ENCODE results near the gene PCSK7. TPM values are rescaled to one million over a fixed set of nuclear protein-coding genes. Genes with fewer than 3 reads are reported as not detected.
A peak's percentile ranks its signal among the peaks of the same experiment; 100 is the strongest.

PCSK7 gene
- total RNA-seq, 1 experiment from 2014 or later = 12.6 TPM

DNA sequence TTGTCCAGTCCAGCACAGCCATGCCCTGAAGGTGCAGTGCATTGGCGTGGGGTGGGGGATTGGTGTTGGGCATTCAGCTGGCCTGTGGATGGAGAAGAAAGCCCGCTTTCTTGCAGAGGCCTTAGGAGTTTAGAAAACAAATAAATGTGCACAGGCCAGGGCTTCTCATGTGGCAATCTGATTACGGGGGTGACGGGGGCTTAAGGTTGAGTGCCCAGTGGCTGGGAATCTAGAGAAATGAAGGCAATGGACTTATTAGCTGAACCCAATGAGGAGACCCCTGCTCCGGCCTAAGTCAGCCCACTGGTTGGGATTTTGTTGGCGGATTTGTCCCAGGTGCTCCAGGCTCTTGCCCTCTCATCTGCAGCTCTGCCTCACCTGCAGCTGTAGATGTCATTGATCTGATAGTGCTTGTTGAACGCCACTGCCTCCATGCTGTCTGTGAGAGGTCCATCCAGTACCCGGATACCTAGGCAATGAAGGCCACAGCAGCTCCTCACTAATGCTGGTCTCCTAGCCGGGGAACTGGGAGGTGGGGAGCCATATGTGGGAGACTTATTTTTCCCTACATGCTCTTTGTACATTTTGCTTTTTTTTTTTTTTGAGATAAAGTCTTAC, 6.2 kb downstream of the PCSK7 start:
- Histone ChIP-seq H3K9me3 (replicated peaks) (no peaks in the 10 kb centered on the region), H3K4me1 (peaks cover 21% of the 10 kb centered on the region), H3K27me3 (no peaks in the 10 kb centered on the region), H3K36me3 (no peaks in the 10 kb centered on the region), H3K27ac (no peak overlapping the region), H3K4me3 (no peak overlapping the region)
- DNase-seq = no peak

DNA sequence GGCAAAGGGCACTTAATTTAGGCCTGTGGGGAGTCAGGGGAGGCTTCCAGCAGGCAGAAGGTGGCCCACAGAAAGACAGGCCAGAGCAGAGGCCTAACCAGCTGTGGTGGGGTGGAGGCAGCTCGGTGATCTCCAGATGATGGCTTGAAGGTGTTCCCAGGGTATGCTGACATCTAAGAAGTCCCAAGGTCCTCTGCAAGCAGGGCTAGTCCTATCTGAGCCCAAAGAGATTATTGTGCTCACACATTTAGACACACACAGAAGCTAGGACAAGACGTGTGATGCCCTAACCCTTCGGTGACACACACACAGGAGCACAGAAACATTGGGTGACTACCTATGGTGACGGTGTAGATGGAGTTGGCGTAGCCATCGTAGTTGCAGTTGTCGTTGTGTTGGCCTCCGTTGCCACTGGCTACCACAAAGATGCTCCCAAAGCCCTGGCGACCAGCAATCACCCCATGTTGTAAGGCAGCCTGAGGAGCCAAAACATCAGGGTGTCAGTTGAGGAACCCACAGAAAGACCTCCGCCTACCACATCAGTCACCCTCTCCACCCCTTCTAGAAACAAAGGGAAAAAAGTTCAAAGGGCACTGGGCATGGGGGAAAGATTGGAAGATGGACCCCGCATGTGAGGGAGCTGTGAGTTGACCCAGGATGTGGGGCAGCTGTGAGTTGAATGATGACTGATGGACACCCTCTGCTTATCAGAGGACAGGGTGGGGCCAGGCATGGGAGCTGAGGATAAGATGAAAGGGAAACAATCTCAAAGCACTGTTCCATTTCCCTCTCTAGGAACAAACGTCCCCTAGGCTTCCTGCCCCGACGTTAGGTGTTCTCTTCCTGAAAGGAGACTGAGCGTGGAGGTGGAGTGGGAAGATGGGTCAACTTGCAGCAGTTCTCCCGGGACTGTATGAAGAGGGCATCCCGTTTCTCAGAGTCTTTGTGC, 7.9 kb downstream of the PCSK7 start:
- H3K27me3 ChIP-seq = no peaks in the 10 kb centered on the region
- H3K9me3 ChIP-seq (replicated peaks) = no peaks in the 10 kb centered on the region
- H3K4me3 ChIP-seq = no peak overlapping the region
- H3K27ac ChIP-seq = no peak overlapping the region
- no peaks in the 10 kb centered on the region for H3K36me3 ChIP-seq
- peaks cover 22% of the 10 kb centered on the region for H3K4me1 ChIP-seq
- no peak for DNase-seq

DNA sequence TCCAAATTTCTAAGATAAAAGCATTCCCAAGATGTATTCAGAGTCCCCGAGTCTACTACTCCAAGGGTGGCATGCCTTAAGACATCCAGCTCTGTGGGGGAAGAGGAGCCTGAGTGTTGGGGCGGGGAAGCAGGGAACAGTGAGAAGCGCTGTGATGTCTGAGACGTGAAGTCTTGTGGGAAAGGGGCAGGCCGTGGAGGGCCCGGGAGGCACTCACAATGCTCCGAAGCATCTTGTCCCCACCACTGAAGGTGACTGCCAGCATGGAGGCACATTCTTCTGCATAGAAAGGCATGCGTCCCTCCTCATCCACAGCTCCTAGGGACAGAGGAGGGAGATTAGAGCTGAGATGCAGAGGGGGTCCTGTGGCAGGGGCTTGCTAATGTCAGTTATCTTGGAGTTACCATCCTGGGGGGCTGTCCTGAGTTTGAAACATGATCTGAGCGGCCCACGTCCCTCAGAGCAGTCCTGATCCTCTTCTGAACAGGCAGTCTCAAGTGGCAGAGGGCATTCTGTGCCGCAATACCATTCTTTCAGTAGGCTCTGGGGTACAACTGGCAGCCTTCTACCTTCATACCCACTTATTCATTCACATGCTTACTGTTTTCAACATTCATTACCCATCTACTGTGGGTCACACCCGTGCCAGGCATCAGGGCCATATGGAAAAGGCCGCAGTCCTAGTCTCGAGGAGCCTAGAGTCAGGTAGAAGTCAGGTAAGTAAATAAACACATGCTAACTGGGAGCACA, 8.7 kb downstream of the PCSK7 start:
- H3K4me1 ChIP-seq = peaks cover 22% of the 10 kb centered on the region
- no peak overlapping the region for H3K27ac ChIP-seq
- DNase-seq = no peak
- H3K4me3 ChIP-seq = no peak overlapping the region
- no peaks in the 10 kb centered on the region for H3K9me3 ChIP-seq (replicated peaks)
- no peaks in the 10 kb centered on the region for H3K36me3 ChIP-seq
- no peaks in the 10 kb centered on the region for H3K27me3 ChIP-seq

DNA sequence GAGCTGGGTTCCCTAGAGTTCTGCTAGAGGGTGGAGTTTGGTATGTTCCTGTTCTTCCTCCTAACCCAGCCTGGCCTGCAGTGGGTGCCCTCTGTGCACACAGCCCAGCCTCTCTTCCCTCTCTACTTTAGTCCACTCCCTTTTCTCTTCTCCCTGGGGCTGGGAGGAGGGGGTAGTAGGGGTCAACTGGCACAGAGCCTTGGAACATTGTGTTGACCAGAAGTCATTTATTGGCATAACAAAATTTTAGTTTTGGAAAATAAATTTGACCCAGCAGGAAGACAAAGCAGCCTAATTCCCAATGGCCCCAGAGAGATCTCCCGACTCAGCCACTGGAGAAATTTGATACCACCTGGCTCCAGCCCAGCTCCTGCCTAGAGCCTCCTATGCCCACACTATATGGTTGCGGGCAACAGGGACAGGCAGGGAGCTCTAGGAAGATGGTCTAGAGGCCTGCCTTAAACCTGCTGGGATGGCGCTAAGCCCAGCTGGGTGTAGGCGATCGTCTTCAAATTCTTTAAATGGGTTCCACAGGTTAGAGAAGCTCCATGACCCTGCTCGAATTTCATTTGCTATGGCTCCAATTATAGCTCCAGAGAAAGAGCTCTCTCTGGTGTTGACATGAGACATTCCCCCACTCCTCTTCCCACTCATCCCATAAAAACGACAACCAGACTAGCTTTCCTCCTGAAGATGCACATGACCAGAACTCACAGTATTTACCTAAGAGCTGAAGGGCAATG, 9.9 kb downstream of the PCSK7 start:
- peak; percentile 79 to 84 for DNase-seq
- Histone ChIP-seq H3K27me3 (no peaks in the 10 kb centered on the region), H3K27ac (peak overlapping the region; percentile 52), H3K4me3 (no peak overlapping the region), H3K4me1 (peaks cover 22% of the 10 kb centered on the region), H3K9me3 (replicated peaks) (no peaks in the 10 kb centered on the region), H3K36me3 (no peaks in the 10 kb centered on the region)

DNA sequence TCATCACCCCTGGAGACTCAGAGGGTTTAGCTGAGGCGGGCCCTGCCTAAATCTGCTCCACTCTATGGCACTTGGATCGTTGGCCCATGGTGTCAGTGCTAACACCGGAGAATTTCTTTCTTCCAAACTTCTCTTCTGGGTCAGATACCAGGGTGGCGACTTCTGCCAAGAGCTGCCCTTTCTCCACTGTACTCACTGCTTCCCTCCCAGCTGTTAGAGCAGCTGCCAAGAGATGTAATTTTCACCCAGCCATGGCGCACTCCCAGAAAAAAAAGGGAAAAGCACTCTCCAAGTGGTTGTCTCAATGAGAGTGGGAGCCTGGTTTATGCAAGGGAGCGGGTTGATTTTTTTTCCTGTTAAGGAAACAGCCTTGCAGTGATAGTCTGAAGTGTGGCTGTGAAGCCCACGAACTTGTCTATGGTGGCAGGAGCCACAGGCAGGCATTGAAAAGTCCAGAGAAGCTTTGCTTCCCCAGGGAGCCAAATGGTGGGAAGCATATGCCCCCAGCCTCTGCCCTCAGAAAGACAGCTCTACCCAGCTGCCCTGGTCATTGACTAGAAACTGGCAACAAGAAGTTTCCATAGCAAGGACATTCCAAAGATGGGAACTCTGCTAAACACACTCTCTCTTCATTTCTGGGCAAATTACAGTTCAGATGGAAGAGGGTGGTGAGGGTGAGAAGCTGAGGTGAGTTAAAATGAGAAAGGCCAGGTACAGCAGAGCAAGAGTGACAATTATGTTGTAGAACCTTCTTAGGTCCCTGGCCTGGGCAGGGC, 10.7 kb downstream of the PCSK7 start:
- Histone ChIP-seq H3K27ac (peak overlapping the region; percentile 52), H3K9me3 (replicated peaks) (no peaks in the 10 kb centered on the region), H3K4me1 (peaks cover 22% of the 10 kb centered on the region), H3K27me3 (no peaks in the 10 kb centered on the region), H3K36me3 (no peaks in the 10 kb centered on the region), H3K4me3 (no peak overlapping the region)
- DNase-seq = peak; percentile 47 to 62

DNA sequence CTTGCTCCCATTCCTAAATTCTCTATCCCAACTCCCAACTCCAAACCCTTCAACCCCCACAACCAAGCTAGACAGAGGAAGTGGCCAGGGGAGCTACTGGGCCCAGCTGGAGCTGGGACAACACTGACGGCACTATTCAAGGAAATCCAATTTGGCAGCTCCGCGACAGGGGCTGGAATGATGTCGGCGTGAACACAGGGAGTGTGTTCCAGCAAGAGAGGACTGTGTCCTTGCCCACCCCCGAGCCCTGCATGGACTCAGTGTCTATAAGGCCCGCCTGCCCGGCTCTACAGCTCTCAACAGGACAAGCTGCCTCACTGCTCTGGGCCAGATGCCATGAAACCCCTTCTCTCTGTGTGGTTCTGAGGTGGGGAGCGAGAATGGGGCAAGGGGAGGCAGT, 11.3 kb downstream of the PCSK7 start:
- no peak for DNase-seq
- H3K36me3 ChIP-seq = no peaks in the 10 kb centered on the region
- no peaks in the 10 kb centered on the region for H3K27me3 ChIP-seq
- H3K4me3 ChIP-seq = no peak overlapping the region
- peaks cover 22% of the 10 kb centered on the region for H3K4me1 ChIP-seq
- peak overlapping the region; percentile 52 for H3K27ac ChIP-seq
- no peaks in the 10 kb centered on the region for H3K9me3 ChIP-seq (replicated peaks)

DNA sequence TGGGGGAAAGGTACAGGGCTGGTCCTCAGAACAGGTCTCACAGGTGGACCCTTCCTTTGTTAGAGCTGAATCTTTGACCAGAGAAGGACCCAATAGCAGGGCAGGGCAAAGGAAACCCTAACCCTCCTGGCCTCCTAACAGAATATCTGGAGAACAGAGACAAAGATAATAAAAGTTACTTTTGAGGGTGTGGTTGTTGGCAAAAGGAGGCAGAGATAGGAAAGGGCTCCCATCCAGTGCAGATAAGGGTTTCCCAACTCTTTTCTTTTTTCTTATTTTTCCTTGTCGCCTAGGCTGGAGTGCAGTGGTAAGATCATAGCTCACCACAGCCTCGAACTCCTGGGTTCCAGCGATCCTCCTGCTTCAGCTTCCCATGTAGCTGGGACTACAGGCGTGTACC, 11.9 kb downstream of the PCSK7 start:
- Histone ChIP-seq H3K4me3 (no peak overlapping the region), H3K36me3 (no peaks in the 10 kb centered on the region), H3K27me3 (no peaks in the 10 kb centered on the region), H3K27ac (no peak overlapping the region), H3K4me1 (peaks cover 22% of the 10 kb centered on the region), H3K9me3 (replicated peaks) (no peaks in the 10 kb centered on the region)
- no peak for DNase-seq

DNA sequence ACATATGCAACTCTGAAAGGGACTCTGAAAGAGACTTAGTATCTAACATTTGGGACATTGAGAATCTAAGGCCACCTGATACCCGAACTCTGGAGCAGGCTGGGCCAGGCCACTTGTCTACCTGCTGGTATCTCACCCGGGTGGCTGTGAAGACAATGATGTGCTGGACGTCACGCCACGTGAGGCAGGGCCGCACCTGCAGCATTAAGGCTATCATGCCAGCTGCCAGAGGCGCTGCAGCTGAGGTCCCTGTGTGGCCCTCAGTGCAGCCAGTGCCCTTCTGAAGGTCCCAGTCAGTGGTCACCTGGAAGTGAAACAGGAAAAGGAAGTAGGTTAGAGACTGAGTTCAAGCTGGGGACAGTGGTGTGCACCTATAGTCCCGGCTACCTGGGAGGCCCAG, 12.4 kb downstream of the PCSK7 start:
- Histone ChIP-seq H3K27ac (no peak overlapping the region), H3K36me3 (no peaks in the 10 kb centered on the region), H3K27me3 (no peaks in the 10 kb centered on the region), H3K4me1 (peaks cover 22% of the 10 kb centered on the region), H3K9me3 (replicated peaks) (no peaks in the 10 kb centered on the region), H3K4me3 (no peak overlapping the region)
- DNase-seq = no peak

DNA sequence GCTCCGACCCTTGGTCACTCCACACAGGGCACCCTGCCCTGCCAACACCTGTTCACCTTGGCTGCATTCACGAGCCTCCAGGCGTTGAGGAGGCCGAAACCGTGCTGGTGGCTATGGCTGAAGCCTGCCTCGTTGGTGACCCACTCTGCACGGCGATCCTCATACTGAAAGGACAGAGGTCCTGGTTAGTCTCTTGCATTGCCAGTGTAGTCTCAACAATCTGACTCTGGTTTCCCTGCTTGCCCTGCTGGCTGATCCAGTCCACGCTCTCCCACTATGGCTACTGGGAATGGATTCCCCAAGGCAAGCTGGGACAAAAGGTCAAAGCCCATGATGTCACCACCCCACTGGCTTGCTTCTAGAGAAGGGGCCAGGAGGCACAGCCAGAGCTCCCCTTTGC, 12.9 kb downstream of the PCSK7 start:
- Histone ChIP-seq H3K27ac (no peak overlapping the region), H3K27me3 (no peaks in the 10 kb centered on the region), H3K36me3 (no peaks in the 10 kb centered on the region), H3K4me1 (peaks cover 22% of the 10 kb centered on the region), H3K4me3 (no peak overlapping the region), H3K9me3 (replicated peaks) (no peaks in the 10 kb centered on the region)
- DNase-seq = no peak

DNA sequence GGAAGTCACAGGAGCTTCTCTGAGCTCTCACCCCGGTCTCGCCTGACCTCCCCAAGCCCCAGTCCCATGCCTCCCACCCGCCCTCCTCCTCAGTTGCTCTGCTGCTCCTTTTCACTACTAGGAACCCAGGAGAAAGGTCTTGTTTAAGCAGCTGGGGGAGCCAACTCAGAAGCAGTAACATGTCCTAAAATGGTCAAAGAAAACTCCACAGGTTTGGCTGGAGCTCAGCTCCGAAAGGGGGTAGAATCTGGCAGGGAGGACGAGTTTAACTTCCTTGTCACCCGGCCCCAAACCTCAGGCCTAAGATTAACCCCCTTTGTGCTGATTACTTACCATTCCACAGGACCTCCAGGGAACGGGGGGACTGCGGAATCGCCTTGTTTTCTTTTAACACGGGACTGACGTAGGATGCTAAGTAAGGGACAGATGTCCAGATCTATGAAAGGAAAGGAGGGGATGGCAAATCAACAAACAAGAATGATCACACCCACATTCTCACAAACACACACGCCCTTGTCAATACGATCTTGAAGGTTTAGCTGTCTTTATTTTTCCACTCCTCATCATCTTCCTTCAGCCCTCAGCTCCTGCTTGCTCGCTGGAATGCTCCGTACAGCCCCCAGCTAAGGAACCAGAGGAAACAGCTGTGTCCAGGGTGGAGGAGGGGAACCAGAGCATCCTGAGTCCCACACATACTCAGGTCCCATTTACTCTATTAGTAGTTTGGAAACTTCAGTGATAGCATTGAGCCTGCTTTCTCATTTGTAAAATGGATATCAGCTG, 13.5 kb downstream of the PCSK7 start:
- Histone ChIP-seq H3K4me1 (peaks cover 22% of the 10 kb centered on the region), H3K4me3 (no peak overlapping the region), H3K9me3 (replicated peaks) (no peaks in the 10 kb centered on the region), H3K27ac (no peak overlapping the region), H3K36me3 (no peaks in the 10 kb centered on the region), H3K27me3 (no peaks in the 10 kb centered on the region)
- DNase-seq = no peak

DNA sequence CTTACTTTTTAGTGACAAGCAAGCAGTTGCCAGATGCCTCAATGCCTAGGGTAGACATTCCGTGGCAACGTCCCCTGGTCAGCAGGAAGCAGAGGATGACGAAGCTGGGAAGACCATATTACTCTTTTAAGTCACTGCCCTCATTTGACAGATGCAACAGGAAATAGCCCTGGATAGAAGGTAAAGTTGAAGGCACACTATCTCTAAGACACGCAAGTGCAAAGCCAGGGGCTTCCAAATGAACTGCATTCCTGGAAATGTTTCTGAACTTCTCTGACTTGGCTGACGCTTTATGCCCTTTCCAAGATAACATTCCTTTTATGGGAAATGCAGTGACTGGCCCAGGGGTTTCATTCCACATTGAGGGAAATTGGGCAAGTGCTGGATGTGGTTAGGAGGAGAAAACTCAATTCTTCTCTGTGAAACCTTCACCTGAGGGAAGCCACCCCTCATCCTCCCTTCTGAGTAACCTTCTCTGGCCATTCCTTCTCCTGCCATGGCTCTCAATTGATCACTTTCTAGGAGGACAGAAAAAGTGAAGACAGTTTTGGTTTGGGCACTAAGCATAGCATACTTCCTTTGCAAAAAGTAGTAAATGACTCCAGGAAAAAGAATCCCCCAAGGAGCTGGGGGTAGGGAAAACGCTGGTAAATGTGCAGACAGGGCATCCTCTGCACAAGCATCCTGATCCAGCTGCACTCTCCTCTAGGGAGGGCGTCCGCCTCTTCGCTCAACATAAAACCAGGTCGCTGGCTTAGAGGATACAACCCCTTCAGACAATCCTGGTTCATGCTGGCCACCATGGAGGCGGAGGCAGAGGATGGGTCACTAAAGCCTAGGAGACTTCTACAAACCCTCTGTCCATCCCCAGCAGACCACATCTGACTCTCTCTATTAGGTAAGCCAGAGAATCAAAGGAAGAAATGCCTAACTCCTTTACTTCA, 14.5 kb downstream of the PCSK7 start:
- no peak overlapping the region for H3K4me3 ChIP-seq
- H3K27me3 ChIP-seq = no peaks in the 10 kb centered on the region
- H3K9me3 ChIP-seq (replicated peaks) = no peaks in the 10 kb centered on the region
- H3K36me3 ChIP-seq = no peaks in the 10 kb centered on the region
- no peak overlapping the region for H3K27ac ChIP-seq
- H3K4me1 ChIP-seq = peaks cover 18% of the 10 kb centered on the region
- no peak for DNase-seq

DNA sequence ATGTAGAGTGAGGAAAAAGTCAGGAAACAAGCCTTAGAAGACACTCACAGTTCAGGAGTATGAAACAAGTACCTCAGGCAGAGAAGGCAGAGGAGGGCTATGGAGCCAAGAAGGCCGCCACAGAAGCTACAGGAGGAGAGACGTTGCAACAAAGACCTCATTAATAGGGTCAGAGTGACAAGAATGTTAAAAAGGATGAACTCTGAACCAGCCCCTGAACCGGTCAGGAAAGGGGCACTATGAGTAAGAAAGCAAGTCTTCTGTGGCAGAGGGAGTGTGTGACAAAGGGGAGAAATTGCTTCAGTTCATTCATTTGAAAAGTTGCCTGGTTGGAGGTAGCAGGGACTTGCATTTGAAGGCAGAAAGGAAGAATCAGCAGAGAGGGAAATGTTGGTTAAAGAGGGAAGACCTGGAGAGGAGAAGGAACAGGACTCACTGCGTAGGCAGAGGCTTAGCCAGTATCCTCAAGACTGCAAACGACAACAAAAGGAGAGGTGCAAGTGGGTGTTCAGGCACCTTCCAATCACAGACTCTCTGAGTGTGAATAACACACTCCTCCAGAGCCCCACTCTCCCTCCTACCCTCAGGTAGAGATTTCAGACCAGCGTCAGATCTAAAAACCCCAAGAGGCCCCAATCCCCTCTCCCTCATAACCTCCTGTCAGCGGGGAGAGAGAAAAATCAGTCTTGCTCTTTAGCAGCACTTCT, 17.3 kb downstream of the PCSK7 start:
- Histone ChIP-seq H3K36me3 (no peaks in the 10 kb centered on the region), H3K9me3 (replicated peaks) (no peaks in the 10 kb centered on the region), H3K27ac (no peak overlapping the region), H3K4me3 (no peak overlapping the region), H3K27me3 (no peaks in the 10 kb centered on the region), H3K4me1 (no peaks in the 10 kb centered on the region)
- no peak for DNase-seq
